H1 (cell line): Measurements from ENCODE around the gene COQ5. TPM values are rescaled to one million over a fixed set of nuclear protein-coding genes. Genes with fewer than 3 reads are reported as not detected.

Experiments used
- CTCF ChIA-PET: fragments of 300-600 bp; sonication (Branson Sonifier 250); formaldehyde crosslinking; loops from one replicate; lab custom pipeline; 2021; ENCODE audit not compliant: partially characterized antibody; lab: Charles Lee
- POLR2A ChIA-PET: fragments of 300-600 bp; sonication (Branson Sonifier 250); formaldehyde crosslinking; loops from one replicate; lab custom pipeline; 2021; ENCODE audit warnings: inconsistent platforms; ENCODE audit not compliant: partially characterized antibody; lab: Charles Lee
- DNase-seq, 2 experiments: peaks; one replicate each; pipeline versions ENCODE4 v3.0.0 to v3.0.0-alpha.2; 2010 to 2022; ENCODE audit warnings: low spot score in 2 of 2, low read depth in 1 of 2, mixed read lengths in 1 of 2
- FAIRE-seq: peaks from 2 replicates; lab custom pipeline; 2011; peaks lifted over from hg19 to GRCh38; lab: Jason Lieb, UNC
- H2AFZ ChIP-seq: 2 replicates; pipeline ENCODE4 v1.8.1; 2012; ENCODE audit warnings: low read length, inconsistent platforms
- H2AK5ac ChIP-seq: 2 replicates; pipeline ENCODE4 v1.6.1; 2013; ENCODE audit warnings: low read depth, low read length
- H2BK120ac ChIP-seq: replicated peaks from 2 replicates; pipeline ENCODE3; 2013; ENCODE audit warnings: low read depth, low read length, inconsistent platforms
- H2BK12ac ChIP-seq: 2 replicates; pipeline ENCODE4 v1.6.1; 2013; ENCODE audit warnings: low read depth, low read length
- H2BK15ac ChIP-seq: 2 replicates; pipeline ENCODE4 v1.6.1; 2013; ENCODE audit warnings: low read length
- H2BK20ac ChIP-seq: 2 replicates; pipeline ENCODE4 v1.6.1; 2013; ENCODE audit warnings: low read length
- H2BK5ac ChIP-seq: 2 replicates; pipeline ENCODE4 v1.6.1; 2013; ENCODE audit warnings: low read depth, low read length
- H3K14ac ChIP-seq: 2 replicates; pipeline ENCODE4 v1.6.1; 2013; ENCODE audit warnings: inconsistent platforms; ENCODE audit not compliant: insufficient read length
- H3K18ac ChIP-seq: 2 replicates; pipeline ENCODE4 v1.6.1; 2013; ENCODE audit warnings: low read length; ENCODE audit errors: extremely low read depth
- H3K23ac ChIP-seq: 2 replicates; pipeline ENCODE4 v1.6.1; 2013; ENCODE audit warnings: inconsistent platforms; ENCODE audit not compliant: insufficient read length
- H3K23me2 ChIP-seq: 2 replicates; pipeline ENCODE4 v1.6.1; 2013; ENCODE audit warnings: low read depth, low read length
- H3K27ac ChIP-seq: 2 replicates; pipeline ENCODE4 v1.6.1; 2011; ENCODE audit warnings: low read depth, low read length, inconsistent platforms
- H3K27me3 ChIP-seq, 4 experiments: replicated peaks in 1 of 4; 1 replicate in 1 of 4; 2 replicates in 3 of 4; pipeline versions ENCODE4 v1.6.1 to v1.8.1; 2011 to 2013; ENCODE audit warnings: low read length in 3 of 4, mild to moderate bottlenecking in 3 of 4, inconsistent platforms in 2 of 4, mixed read lengths in 2 of 4, moderate library complexity in 1 of 4; ENCODE audit not compliant: control insufficient read depth in 3 of 4, insufficient read depth in 3 of 4; ENCODE audit errors: extremely low read depth in 1 of 4
- H3K36me3 ChIP-seq, 4 experiments: 2 replicates each; pipeline versions ENCODE4 v1.6.1 to v1.8.1; 2011 to 2013; ENCODE audit warnings: mild to moderate bottlenecking in 4 of 4, low read length in 3 of 4, moderate library complexity in 2 of 4, control low read depth in 1 of 4, inconsistent platforms in 1 of 4; ENCODE audit not compliant: insufficient read depth in 4 of 4, control insufficient read depth in 2 of 4
- H3K4ac ChIP-seq: replicated peaks from 2 replicates; pipeline ENCODE3; 2013; ENCODE audit warnings: low read length, low read depth, mixed read lengths, inconsistent platforms; ENCODE audit not compliant: insufficient read length
- H3K4me1 ChIP-seq, 4 experiments: replicated peaks in 1 of 4; 1 replicate in 1 of 4; 2 replicates in 3 of 4; pipeline versions ENCODE4 v1.6.1 to v1.8.1; 2011 to 2013; ENCODE audit warnings: low read length in 3 of 4, inconsistent platforms in 2 of 4, mixed read lengths in 1 of 4; ENCODE audit not compliant: insufficient read depth in 4 of 4, control insufficient read depth in 3 of 4
- H3K4me2 ChIP-seq, 2 experiments: 2 replicates each; pipeline versions ENCODE4 v1.6.1 to v1.8.1; 2011 to 2013; ENCODE audit warnings: low read depth in 2 of 2, low read length in 2 of 2, control low read depth in 1 of 2, inconsistent platforms in 1 of 2, mild to moderate bottlenecking in 1 of 2; ENCODE audit not compliant: insufficient read depth in 1 of 2
- H3K4me3 ChIP-seq, 4 experiments: fragments of 200-600, 300-600 bp in 1 of 4; sonication (generic), shearing (Covaris generic), sonication (Bioruptor Twin) in 1 of 4; 2 replicates each; pipeline versions ENCODE4 v1.5.1 to v1.8.1; 2011 to 2016; ENCODE audit warnings: low read length in 4 of 4, low read depth in 3 of 4, control low read depth in 2 of 4, inconsistent platforms in 2 of 4, mild to moderate bottlenecking in 2 of 4, mixed read lengths in 1 of 4, moderate library complexity in 1 of 4; ENCODE audit not compliant: insufficient read depth in 2 of 4; ENCODE audit errors: extremely low read depth in 1 of 4
- H3K56ac ChIP-seq: replicated peaks from 2 replicates; pipeline ENCODE3; 2013; ENCODE audit warnings: low read depth, mild to moderate bottlenecking, mixed read lengths, low read length, inconsistent platforms; ENCODE audit not compliant: insufficient read length
- H3K79me1 ChIP-seq: 2 replicates; pipeline ENCODE4 v1.6.1; 2013; ENCODE audit warnings: low read depth, low read length, control low read depth
- H3K79me2 ChIP-seq, 2 experiments: 2 replicates each; pipeline versions ENCODE4 v1.6.1 to v1.8.1; 2012 to 2013; ENCODE audit warnings: low read length in 2 of 2, mild to moderate bottlenecking in 2 of 2, inconsistent platforms in 1 of 2; ENCODE audit not compliant: insufficient read depth in 2 of 2, control insufficient read depth in 1 of 2
- H3K9ac ChIP-seq, 4 experiments: replicated peaks in 1 of 4; 1 replicate in 1 of 4; 2 replicates in 3 of 4; pipeline versions ENCODE4 v1.6.1 to v1.8.1; 2011 to 2013; ENCODE audit warnings: low read depth in 3 of 4, low read length in 3 of 4, control low read depth in 2 of 4, mild to moderate bottlenecking in 2 of 4, moderate library complexity in 2 of 4, inconsistent platforms in 1 of 4; ENCODE audit errors: extremely low read depth in 1 of 4
- H3K9me3 ChIP-seq, 2 experiments: 2 replicates each; pipeline versions ENCODE4 v1.6.1 to v1.8.1; 2012 to 2013; ENCODE audit warnings: mild to moderate bottlenecking in 2 of 2, moderate library complexity in 2 of 2, control low read depth in 1 of 2, inconsistent platforms in 1 of 2, low read depth in 1 of 2, low read length in 1 of 2, mixed read lengths in 1 of 2; ENCODE audit not compliant: insufficient read depth in 2 of 2
- H4K20me1 ChIP-seq, 2 experiments: replicated peaks in 1 of 2; 2 replicates each; pipeline versions ENCODE3 to v1.8.1; 2011 to 2013; ENCODE audit warnings: inconsistent platforms in 2 of 2, low read length in 2 of 2, mild to moderate bottlenecking in 1 of 2; ENCODE audit not compliant: insufficient read depth in 2 of 2, control insufficient read depth in 1 of 2
- H4K5ac ChIP-seq: 2 replicates; pipeline ENCODE4 v1.6.1; 2013; ENCODE audit warnings: low read length, low read depth, mixed read lengths, inconsistent platforms; ENCODE audit not compliant: insufficient read length
- H4K8ac ChIP-seq: 2 replicates; pipeline ENCODE4 v1.8.0; 2013; ENCODE audit warnings: mild to moderate bottlenecking, moderate library complexity, low read length, inconsistent platforms; ENCODE audit not compliant: insufficient read depth; ENCODE audit errors: extremely low read depth
- H4K91ac ChIP-seq: replicated peaks from 2 replicates; pipeline ENCODE3; 2013; ENCODE audit warnings: low read length, mixed read lengths, inconsistent platforms; ENCODE audit not compliant: insufficient read length
- CHD2 ChIP-seq: IDR thresholded peaks from 2 replicates; pipeline ENCODE4 v1.6.1; 2012; ENCODE audit warnings: low read length, improper control_type of control experiment
- MAX ChIP-seq: IDR thresholded peaks from 2 replicates; pipeline ENCODE4 v1.6.1; 2012; ENCODE audit warnings: inconsistent platforms
- POLR2A ChIP-seq, 2 experiments: IDR thresholded peaks; 1 replicate in 1 of 2; 2 replicates in 1 of 2; pipeline ENCODE4 v1.6.1; 2011; ENCODE audit warnings: low read depth in 2 of 2, low read length in 2 of 2, mild to moderate bottlenecking in 2 of 2; ENCODE audit errors: control extremely low read depth in 1 of 2
- RBBP5 ChIP-seq: IDR thresholded peaks from 2 replicates; pipeline ENCODE4 v1.7.1; 2012; ENCODE audit warnings: low read depth, mild to moderate bottlenecking, inconsistent platforms, low read length, moderate library complexity, borderline replicate concordance
- WGBS, 2 experiments: shearing (Covaris generic) in 1 of 2; methylation state at CpG; one replicate each; pipeline versions ENCODE4 v1.1.6 to v1.1.7; 2013 to 2015; ENCODE audit warnings: low lambda C conversion rate in 2 of 2, mixed read lengths in 2 of 2, inconsistent platforms in 1 of 2, low coverage in 1 of 2, missing lambda C conversion rate in 1 of 2; ENCODE audit not compliant: insufficient replicate concordance in 2 of 2, insufficient coverage in 1 of 2, insufficient read length in 1 of 2; ENCODE audit errors: extremely low coverage in 1 of 2, missing lambda C conversion rate in 1 of 2; 5-methylcytosine and 5-hydroxymethylcytosine counted together
- polyA plus RNA-seq, 7 experiments: library from polyadenylated mRNA; depleted of rRNA in 3 of 7; stranded (reverse) in 5 of 7; unstranded in 2 of 7; fragments of >200 nt in 5 of 7; fragments of 200-250 nt in 2 of 7; gene quantifications; 1 replicate in 5 of 7; 2 replicates in 1 of 7; 4 replicates in 1 of 7; pipeline versions ENCODE4 v1.2.1 to v1.2.3, GENCODE V29; 2011 to 2013; ENCODE audit warnings: missing spikeins in 2 of 7, mixed read lengths in 2 of 7
- total RNA-seq: library from RNA; stranded (reverse); fragmentation: NEBNext Ultra II Directional; extraction: Animal tissue kit (Norgen Biotek cat#: 25700); gene quantifications from 2 replicates; pipeline ENCODE4 v1.2.1, GENCODE V29; 2021

COQ5 gene
- total and polyA plus RNA-seq, 2 of the 8 experiments (the other 6 are each of a cell fraction or from before 2014, with no cell fraction given) = 35.1 to 35.8 TPM

GRCh38 chr12:120483621-120484020, 45.3 kb downstream of the COQ5 start:
- H2BK120ac ChIP-seq = no peak overlapping the region
- no peak overlapping the region for H3K4ac ChIP-seq
- H2AFZ ChIP-seq = no peak overlapping the region
- no peaks in the 10 kb centered on the region for H3K27me3 ChIP-seq
- ChIA-PET CTCF (interaction anchor here (0.6 to 2.2 kb wide), 7 partner anchors 8 to 420 kb away, joined by 3 to 11 read pairs (median 3); no protein-coding TSS in a partner anchor), POLR2A (interaction anchor here (0.8 to 2.0 kb wide), 7 partner anchors 9 to 37 kb away, joined by 3 to 12 read pairs (median 5); partner anchors contain the start of gene DYNLL1)
- H3K79me1 ChIP-seq = peaks cover 2% of the 10 kb centered on the region; the same call in 1 of the 2 replicates
- no peak overlapping the region for H2BK15ac ChIP-seq
- no peak overlapping the region for H4K5ac ChIP-seq
- no peak overlapping the region for H3K4me2 ChIP-seq
- peaks cover 0 to 2% (median 0%) of the 10 kb centered on the region in 4 experiments; a peak in 1 of 8 replicates for H3K36me3 ChIP-seq
- no peak overlapping the region for H2BK5ac ChIP-seq
- no peak overlapping the region for H2BK12ac ChIP-seq
- no peak overlapping the region for H2AK5ac ChIP-seq
- no peaks in the 10 kb centered on the region for H3K23me2 ChIP-seq
- H3K4me1 ChIP-seq = peaks cover 0 to 5% (median 0%) of the 10 kb centered on the region in 4 experiments; a peak in 1 of 7 replicates
- H3K56ac ChIP-seq = no peak overlapping the region
- no peak overlapping the region for H4K8ac ChIP-seq
- no peak overlapping the region for H3K14ac ChIP-seq
- H3K18ac ChIP-seq = no peak overlapping the region
- FAIRE-seq = no peak
- no peak overlapping the region for H3K27ac ChIP-seq
- no peaks in the 10 kb centered on the region for H4K20me1 ChIP-seq
- 91% methylated on average over 1 of the region's 1 CpG; no CpG with 5 or more reads in 1 of the 2 experiments for WGBS, 2 experiments
- no peak for DNase-seq
- no peak overlapping the region for H3K4me3 ChIP-seq
- H4K91ac ChIP-seq = no peak overlapping the region
- no peak overlapping the region for H3K9ac ChIP-seq
- no peaks in the 10 kb centered on the region for H3K79me2 ChIP-seq
- no peak overlapping the region for H2BK20ac ChIP-seq
- H3K23ac ChIP-seq = no peak overlapping the region
- H3K9me3 ChIP-seq = no peaks in the 10 kb centered on the region; a peak in 1 of 4 replicates
- no peak for TF ChIP-seq RBBP5
- no peak for TF ChIP-seq MAX
- no peak for TF ChIP-seq CHD2
- TF ChIP-seq POLR2A (IDR thresholded peaks at IDR 0.05; ENCODE audit: control extremely low read depth in 1 of 2, low read depth in 2 of 2, low read length in 2 of 2) = no peak
